Spleen (tissue), 11 donors: Measurements from ENCODE around the gene ISCA2. TPM values are rescaled to one million over a fixed set of nuclear protein-coding genes. Genes with fewer than 3 reads are reported as not detected.
"Not testable (repeated sequence)": the region's sequence is repeated elsewhere in the genome, so short reads cannot be mapped to it uniquely, and the experiment has no call there.

ENCODE experiments used
- DNase-seq: peaks from one replicate; pipeline ENCODE4 v3.0.0-alpha.2; 2020
- H3K27ac ChIP-seq, 8 donors: fragments of 200-600 bp; sonication (generic) in 7 of 8; 1 replicate in 4 of 8; 2 replicates in 4 of 8; pipeline versions ENCODE4 v1.5.0 to v1.8.0; 2016 to 2021; ENCODE audit warnings: inconsistent platforms in 4 of 8, mild to moderate bottlenecking in 4 of 8, moderate library complexity in 1 of 8
- H3K27me3 ChIP-seq, 7 donors: fragments of 200-600 bp; sonication (generic) in 6 of 7; replicated peaks in 1 of 7; 1 replicate in 4 of 7; 2 replicates in 3 of 7; pipeline versions ENCODE4 v1.5.0 to v1.8.0; 2016 to 2021; ENCODE audit warnings: inconsistent platforms in 3 of 7, mild to moderate bottlenecking in 1 of 7
- H3K36me3 ChIP-seq, 6 donors: fragments of 200-600 bp; sonication (generic) in 5 of 6; 1 replicate in 4 of 6; 2 replicates in 2 of 6; pipeline versions ENCODE4 v1.5.0 to v1.8.0; 2016 to 2021; ENCODE audit warnings: inconsistent platforms in 2 of 6
- H3K4me1 ChIP-seq, 6 donors: fragments of 200-600 bp; sonication (generic) in 5 of 6; 1 replicate in 3 of 6; 2 replicates in 3 of 6; pipeline versions ENCODE4 v1.5.0 to v1.8.0; 2016 to 2021; ENCODE audit warnings: inconsistent platforms in 3 of 6
- H3K4me3 ChIP-seq, 8 donors: fragments of 200-600 bp; sonication (generic) in 7 of 8; 1 replicate in 4 of 8; 2 replicates in 4 of 8; pipeline versions ENCODE4 v1.5.0 to v1.8.0; 2016 to 2021; ENCODE audit warnings: inconsistent platforms in 4 of 8, mild to moderate bottlenecking in 4 of 8, moderate library complexity in 2 of 8
- H3K9me3 ChIP-seq, 8 donors: fragments of 200-600 bp; sonication (generic) in 7 of 8; 1 replicate in 4 of 8; 2 replicates in 4 of 8; pipeline versions ENCODE4 v1.5.0 to v1.8.0; 2016 to 2021; ENCODE audit warnings: inconsistent platforms in 4 of 8
- CTCF ChIP-seq, 11 experiments: fragments of 200-600 bp in 7 of 11; fragments of 450-650 bp in 4 of 11; sonication (generic) in 4 of 11; IDR thresholded peaks in 8 of 11; conservative IDR thresholded peaks in 3 of 11; 1 replicate in 7 of 11; 2 replicates in 4 of 11; pipeline versions ENCODE4 v1.4.0 to v1.8.0; 2016 to 2021; ENCODE audit warnings: antibody characterized with exemption in 11 of 11, inconsistent platforms in 4 of 11, mild to moderate bottlenecking in 1 of 11
- POLR2A ChIP-seq, 3 donors: fragments of 450-650 bp; IDR thresholded peaks; one replicate each; pipeline ENCODE4 v1.5.1; 2017; ENCODE audit warnings: antibody characterized with exemption in 3 of 3, mild to moderate bottlenecking in 1 of 3
- POLR2AphosphoS5 ChIP-seq, 3 donors: sonication (generic); formaldehyde crosslinking; IDR thresholded peaks; one replicate each; pipeline ENCODE4 v1.5.1; 2017; ENCODE audit warnings: antibody characterized with exemption in 3 of 3
- WGBS, 5 donors: extraction: QIAGEN DNeasy Blood & Tissue Kit in 3 of 5; methylation state at CpG; one replicate each; pipeline versions ENCODE4 v1.1.5 to v1.1.7; 2013 to 2018; 5-methylcytosine and 5-hydroxymethylcytosine counted together
- intact Hi-C: fragments of 100-400 bp; cut with DNase I; formaldehyde crosslinking; loops from one replicate; pipeline ENCODE4 v1.15.0; 2023; ENCODE audit warnings: low total_unique reads
- polyA plus RNA-seq, 3 donors: library from polyadenylated mRNA; stranded (reverse); fragments of 200-250 nt; gene quantifications; one replicate each; pipeline ENCODE4 v1.2.1, GENCODE V29; 2013
- total RNA-seq, 7 donors: library from RNA; depleted of rRNA in 3 of 7; stranded (reverse); fragments of >200 nt in 3 of 7; fragmentation: NEBNext Ultra II Directional in 4 of 7; extraction: Animal tissue kit (Norgen Biotek cat#: 25700) in 4 of 7; gene quantifications; one replicate each; pipeline versions ENCODE4 v1.1.0 to v1.2.1, GENCODE V29; 2016 to 2021
- donor health status: healthy with polysubstance abuse.
- donor health status: DM: no; HTN: no; CAD: no; lungs with moderate emphysema.
- donor health status: DM: no; HTN: no; CAD: no.
- donor health status: Bipolar disorder and iron deficiency.
- donor health status: healthy.
- donor health status: DM: no; HTN: no; CAD: no.
- donor health status: DM: yes; HTN: yes; CAD: no.

The ISCA2 gene
- total and polyA plus RNA-seq, 10 donors, result 11.7 to 28.9 (median 22.7) TPM

GRCh38 chr14:74531467-74531866 is 37.9 kb downstream of the ISCA2 start:
- no peak overlapping the region for H3K4me3 ChIP-seq
- 60 to 71% (median 63%) methylated on average over 2 to 5 of the region's 5 CpGs for WGBS, 5 donors
- no peaks in the 10 kb centered on the region for H3K9me3 ChIP-seq
- no peaks in the 10 kb centered on the region for H3K4me1 ChIP-seq
- no peak for TF ChIP-seq POLR2AphosphoS5 (IDR thresholded peaks at IDR 0.05)
- TF ChIP-seq CTCF (IDR thresholded peaks at IDR 0.05 in 8 of 11, conservative IDR thresholded peaks at IDR 0.05 in 3 of 11), result peak in 1 of 11 experiments; percentile 14
- intact Hi-C loops, result no loop called here
- H3K36me3 ChIP-seq, result no peaks in the 10 kb centered on the region
- no peak for DNase-seq
- no peaks in the 10 kb centered on the region for H3K27me3 ChIP-seq
- no peak overlapping the region for H3K27ac ChIP-seq

GRCh38 chr14:74532246-74532645 is 38.7 kb downstream of the ISCA2 start:
- no peak for DNase-seq
- no peak overlapping the region for H3K27ac ChIP-seq
- no peaks in the 10 kb centered on the region for H3K9me3 ChIP-seq
- intact Hi-C loops, result no loop called here
- TF ChIP-seq POLR2AphosphoS5 (IDR thresholded peaks at IDR 0.05) (no peak), CTCF (IDR thresholded peaks at IDR 0.05 in 8 of 11, conservative IDR thresholded peaks at IDR 0.05 in 3 of 11) (no peak), POLR2A (IDR thresholded peaks at IDR 0.05) (no peak)
- H3K4me1 ChIP-seq, result no peaks in the 10 kb centered on the region
- no peaks in the 10 kb centered on the region for H3K27me3 ChIP-seq
- WGBS, 5 donors, result 89 to 95% (median 92%) methylated on average over 10 of the region's 10 CpGs
- H3K4me3 ChIP-seq, result no peak overlapping the region
- no peaks in the 10 kb centered on the region for H3K36me3 ChIP-seq

- H3K4me3 ChIP-seq, result no peak overlapping the region
- TF ChIP-seq POLR2AphosphoS5 (IDR thresholded peaks at IDR 0.05) (no peak), POLR2A (IDR thresholded peaks at IDR 0.05) (no peak), CTCF (IDR thresholded peaks at IDR 0.05 in 8 of 11, conservative IDR thresholded peaks at IDR 0.05 in 3 of 11) (no peak)
- 41 to 63% (median 46%) methylated on average over 7 of the region's 7 CpGs for WGBS, 5 donors
- H3K27ac ChIP-seq, result no peak overlapping the region
- H3K9me3 ChIP-seq, result no peaks in the 10 kb centered on the region
- intact Hi-C loops, result no loop called here
- H3K36me3 ChIP-seq, result no peaks in the 10 kb centered on the region
- H3K4me1 ChIP-seq, result no peaks in the 10 kb centered on the region
- no peak for DNase-seq
- no peaks in the 10 kb centered on the region for H3K27me3 ChIP-seq
These were observed 40.0 kb downstream of the ISCA2 start for GRCh38 chr14:74533576-74533975.

GRCh38 chr14:74535756-74536325 is 42.3 kb downstream of the ISCA2 start:
- no peak for DNase-seq
- 72 to 90% (median 86%) methylated on average over 5 to 10 of the region's 10 CpGs for WGBS, 5 donors
- Histone ChIP-seq H3K36me3 (no peaks in the 10 kb centered on the region), H3K4me3 (no peak overlapping the region), H3K27me3 (no peaks in the 10 kb centered on the region), H3K27ac (no peak overlapping the region), H3K4me1 (no peaks in the 10 kb centered on the region), H3K9me3 (no peaks in the 10 kb centered on the region)
- intact Hi-C loops, result no loop called here
- TF ChIP-seq POLR2A (IDR thresholded peaks at IDR 0.05) (no peak), CTCF (IDR thresholded peaks at IDR 0.05 in 8 of 11, conservative IDR thresholded peaks at IDR 0.05 in 3 of 11) (no peak), POLR2AphosphoS5 (IDR thresholded peaks at IDR 0.05) (no peak)

- H3K9me3 ChIP-seq, H3K36me3 ChIP-seq, H3K4me1 ChIP-seq, H3K4me3 ChIP-seq, intact Hi-C loops, DNase-seq, H3K27me3 ChIP-seq, H3K27ac ChIP-seq: not testable (repeated sequence)
- 87 to 95% (median 90%) methylated on average over 3 of the region's 3 CpGs for WGBS, 5 donors
These were observed 42.8 kb downstream of the ISCA2 start for GRCh38 chr14:74536336-74536735.
